GM19397 (cell line): Measurements from ENCODE around the gene TPPP2.
"Not testable (repeated sequence)": the region's sequence is repeated elsewhere in the genome, so short reads cannot be mapped to it uniquely, and the experiment has no call there.

Source experiments
- ATAC-seq: cut with Tn5 transposase; IDR thresholded peaks from one replicate; pipeline ENCODE4 v1.9.1; 2021; ENCODE audit warnings: mild to moderate bottlenecking, moderate library complexity; ENCODE audit not compliant: unreplicated experiment

Gene TPPP2

DNA sequence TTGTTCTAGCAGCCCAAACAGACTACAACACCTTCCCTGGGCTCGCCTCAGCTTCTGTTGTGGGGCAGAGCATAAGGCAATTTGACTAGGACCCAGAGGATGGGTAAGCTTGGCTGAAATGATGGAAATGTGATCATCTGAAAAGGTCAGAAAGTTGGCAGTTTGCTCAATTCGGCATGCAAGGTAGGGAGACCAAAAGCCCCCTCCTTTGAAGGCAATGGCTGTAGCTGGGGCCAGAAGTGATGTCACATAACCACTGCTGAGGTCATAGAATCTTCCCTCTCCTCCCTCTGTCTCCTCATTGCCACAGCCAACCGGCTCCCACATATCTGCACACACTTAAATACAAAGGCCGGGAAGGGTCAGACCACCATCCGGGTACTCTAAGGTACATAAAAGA lies at the start of gene TPPP2:
TSS of gene TPPP2 (plus strand) at position 301 of the 400 bp plus-strand sequence. CDS start 365 bp downstream, outside the sequence.
- ATAC-seq = no peak

DNA sequence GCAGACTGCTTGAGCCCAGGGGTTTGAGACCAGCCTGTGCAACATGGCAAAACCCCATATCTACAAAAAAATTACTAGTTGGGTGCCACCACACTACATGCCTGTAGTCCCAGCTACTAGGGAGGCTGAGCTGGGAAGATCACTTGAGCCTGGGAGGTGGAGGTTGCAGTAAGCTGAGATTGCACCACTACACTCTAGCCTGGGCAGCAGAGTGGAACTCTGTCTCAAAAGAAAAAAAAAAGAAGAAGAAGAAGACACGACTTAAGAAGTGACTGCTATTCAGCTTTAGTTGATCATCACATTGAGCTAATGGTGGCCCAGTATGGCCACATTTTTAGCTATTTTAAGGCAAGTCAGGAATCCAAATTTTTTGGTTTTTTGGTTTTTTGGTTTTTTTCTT lies 49.1 kb upstream of the TPPP2 start:
- no peak for ATAC-seq

DNA sequence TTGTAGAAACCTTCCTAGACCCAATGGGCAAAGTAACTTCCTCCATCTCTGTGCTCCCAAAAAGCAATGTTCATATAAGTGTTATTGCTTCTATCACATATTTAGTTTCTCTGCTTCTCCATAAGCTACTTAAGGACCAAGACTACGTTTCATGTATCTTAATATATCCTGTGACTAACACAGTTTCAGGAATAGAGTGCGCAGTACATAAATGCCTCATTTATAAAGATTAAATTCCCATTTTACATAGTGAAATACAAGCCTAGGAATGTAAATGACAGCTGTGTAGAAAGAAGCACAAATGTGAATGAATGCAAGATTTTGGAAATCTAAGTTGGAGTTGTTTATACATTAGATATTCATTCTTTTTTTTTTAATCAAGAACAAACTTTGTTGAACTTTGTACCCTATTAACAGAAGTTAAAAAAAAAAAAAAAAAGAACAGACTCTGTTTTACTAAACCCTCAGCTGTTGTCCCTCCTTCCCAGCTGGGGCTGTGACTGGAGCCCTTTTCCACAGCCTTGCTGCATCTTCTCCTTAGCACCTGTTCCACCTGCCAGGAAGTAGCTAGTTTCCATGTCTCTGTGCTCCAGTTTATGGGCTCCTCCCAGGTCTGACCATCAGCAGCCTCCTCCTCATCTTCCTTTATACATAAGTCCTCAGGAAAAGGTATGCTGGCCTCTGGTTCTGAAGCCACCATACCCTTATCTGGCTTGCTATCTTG lies 47.2 kb upstream of the TPPP2 start:
- ATAC-seq = no peak

DNA sequence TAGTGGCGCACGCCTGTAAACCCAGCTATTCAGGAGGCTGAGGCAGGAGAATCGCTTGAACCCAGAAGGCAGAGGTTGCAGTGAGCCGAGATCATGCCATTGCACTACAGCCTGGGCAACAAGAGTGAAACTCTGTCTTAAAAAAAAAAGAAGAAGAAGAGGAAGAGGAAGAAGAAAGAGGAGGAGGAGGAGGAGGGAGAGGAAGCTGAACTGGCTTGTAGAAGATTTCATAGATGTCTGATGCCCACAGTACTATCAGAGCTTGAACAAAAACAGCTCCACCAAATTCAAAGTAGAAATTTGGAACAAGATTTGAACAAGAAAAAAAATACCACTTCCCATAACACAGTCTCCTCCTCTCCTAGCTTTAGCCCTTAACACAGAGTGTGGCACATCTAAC lies 44.4 kb upstream of the TPPP2 start:
- not testable (repeated sequence) for ATAC-seq

DNA sequence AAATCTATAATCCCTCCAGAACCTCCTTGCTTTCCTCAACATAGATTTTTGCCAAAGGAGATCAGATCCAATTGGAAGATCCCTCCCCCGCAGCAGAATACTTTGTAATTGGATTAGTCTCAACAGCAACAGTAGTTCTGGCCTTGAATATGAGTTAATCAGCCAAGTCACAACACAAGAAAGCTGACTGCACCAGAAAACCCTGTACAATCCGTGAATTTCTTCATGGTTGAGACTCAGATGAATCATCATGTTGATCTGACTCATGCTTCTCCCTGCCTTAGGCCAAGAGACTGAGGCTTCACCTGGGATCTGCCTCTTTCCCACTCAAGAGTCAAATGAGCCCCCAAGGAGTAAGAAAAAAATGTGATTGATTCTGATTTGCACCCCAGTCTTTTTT lies 43.2 kb upstream of the TPPP2 start:
- ATAC-seq = no peak

DNA sequence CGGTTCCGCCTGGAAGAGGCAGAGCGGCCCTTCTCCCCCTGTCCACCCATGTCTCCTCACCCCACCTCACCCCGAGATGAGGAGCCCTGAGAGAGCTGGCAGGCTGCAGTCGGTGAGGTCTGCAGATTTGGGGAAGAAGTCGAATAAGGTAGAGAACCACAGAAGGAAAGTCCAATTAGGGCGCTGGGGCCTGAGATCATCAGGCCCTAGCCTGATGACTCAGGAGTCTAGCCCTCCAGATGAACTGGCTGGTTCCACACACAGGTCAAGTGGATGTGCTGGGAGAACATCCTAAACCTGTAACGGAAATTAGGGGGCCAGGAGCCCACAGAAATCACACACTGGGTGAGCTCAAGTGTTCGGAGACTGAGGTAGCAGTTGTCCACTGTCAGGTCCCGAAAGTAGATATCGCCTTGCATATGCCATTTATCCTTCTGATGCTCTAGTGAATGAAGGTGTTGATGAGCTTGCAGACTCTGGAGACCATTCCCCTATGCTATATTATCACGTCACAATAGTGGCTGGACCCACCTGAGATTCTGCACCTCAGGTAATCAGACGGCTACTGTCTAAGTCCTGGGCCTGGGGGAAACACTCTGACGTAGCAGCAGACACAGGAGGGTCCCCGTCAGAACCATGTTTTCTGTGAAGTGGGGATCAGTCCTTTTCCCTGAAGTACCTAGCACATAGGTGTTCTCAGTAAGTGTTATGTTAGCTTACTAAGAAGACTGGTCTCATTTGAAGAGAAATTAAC lies 41.1 kb upstream of the TPPP2 start:
- no peak for ATAC-seq

DNA sequence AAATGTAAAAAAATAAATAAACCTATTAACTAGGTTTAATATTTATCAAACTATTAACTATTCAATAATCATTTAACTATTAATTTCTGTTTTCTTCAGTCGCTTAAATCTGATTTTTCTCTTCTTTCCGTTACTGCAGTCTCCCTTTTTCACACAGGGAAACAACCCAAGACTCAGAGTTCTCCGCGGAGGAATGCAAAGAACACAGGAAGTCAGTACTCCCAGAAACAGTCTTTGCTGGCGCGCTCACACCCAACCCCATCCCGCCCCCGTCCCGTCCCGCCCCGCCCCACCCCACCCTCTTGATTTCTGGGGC lies 40.6 kb upstream of the TPPP2 start:
- no peak for ATAC-seq

DNA sequence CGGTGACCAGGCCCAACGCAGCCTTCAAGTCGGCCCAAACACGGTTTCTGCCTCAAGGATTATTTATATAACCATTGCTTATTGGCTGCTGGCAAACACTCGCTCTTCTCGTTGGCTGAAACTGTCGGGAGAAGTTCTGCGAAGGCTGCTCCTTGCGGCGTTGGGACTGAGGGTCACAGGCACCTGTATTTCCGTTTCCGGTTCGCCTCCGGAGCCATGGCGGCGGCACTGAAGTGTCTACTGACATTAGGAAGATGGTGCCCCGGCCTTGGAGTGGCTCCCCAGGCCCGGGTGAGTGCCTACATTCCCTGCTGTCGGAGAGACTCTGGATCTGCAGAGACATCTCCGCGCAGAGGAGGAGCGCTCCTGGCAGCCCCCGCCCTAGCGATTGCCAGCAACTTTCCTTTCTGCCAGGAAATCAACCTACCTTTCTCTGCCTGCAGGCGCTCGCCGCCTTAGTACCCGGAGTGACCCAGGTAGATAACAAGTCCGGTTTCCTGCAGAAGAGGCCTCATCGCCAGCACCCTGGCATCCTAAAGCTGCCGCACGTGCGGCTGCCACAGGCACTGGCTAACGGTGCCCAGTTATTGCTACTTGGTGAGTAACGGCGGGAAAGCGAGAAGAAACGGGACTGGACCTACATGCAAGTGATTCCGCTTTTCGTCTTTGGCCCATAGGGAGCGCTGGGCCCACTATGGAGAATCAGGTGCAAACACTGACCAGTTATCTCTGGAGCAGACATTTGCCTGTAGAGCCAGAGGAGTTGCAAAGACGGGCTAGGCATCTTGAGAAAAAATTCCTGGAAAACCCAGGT lies 40.0 kb upstream of the TPPP2 start, which contains the start of gene METTL17:
TSS of gene METTL17 (plus strand) at position 194 of the 814 bp plus-strand sequence. CDS start at position 217, 23 bp downstream.
- peak; percentile 98 for ATAC-seq

DNA sequence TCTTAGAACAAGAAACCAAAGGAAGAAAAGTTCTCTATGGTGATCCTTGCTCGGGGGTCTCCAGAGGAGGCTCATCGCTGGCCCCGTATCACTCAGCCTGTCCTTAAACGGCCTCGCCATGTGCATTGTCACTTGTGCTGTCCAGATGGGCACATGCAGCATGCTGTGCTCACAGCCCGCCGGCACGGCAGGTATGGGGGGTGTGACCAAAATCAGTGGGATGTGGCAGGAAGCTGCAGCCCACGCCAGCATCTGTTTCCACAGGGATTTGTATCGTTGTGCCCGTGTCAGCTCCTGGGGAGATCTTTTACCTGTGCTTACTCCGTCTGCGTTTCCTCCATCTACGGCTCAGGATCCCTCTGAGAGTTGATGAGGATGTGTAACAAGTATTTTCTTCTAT lies 33.5 kb upstream of the TPPP2 start:
- no peak for ATAC-seq

DNA sequence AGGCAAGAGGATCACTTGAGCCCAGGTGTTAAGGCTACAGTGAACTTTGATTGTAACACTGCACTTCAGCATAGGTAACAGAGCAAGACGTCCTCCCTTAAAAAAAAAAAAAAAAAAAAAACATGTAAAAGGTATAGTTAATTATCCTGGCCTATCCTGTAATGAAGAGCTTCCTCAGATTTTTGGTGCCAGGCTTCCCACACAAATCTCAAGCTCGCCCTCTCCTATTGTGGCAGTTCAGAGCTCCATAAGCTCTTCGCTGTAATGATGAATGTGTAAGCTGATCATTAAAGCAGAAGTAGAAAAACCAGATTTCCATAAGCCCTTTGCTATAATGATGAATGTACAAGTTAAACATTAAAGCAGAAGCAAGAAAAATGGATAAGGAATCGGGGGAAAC lies 32.9 kb upstream of the TPPP2 start:
- no peak for ATAC-seq

DNA sequence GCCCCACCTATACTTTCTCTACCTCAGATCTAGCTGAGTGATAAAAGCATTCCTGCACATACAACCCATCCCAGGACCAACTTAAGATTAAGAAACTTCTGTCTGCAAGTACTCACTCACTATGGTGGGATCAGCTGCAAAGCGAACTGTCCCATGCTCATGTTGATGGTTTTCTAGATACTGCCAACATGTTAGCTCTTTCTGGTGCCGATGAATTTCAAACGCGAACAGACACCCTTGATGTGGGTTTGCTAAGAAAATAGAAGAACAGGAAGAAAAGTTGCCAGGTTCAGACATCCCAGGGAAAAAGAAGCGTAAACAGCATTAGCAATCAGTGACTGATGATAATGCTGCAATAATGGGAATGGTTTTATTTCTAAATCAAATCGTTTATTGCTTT lies 32.5 kb upstream of the TPPP2 start:
- ATAC-seq = no peak

DNA sequence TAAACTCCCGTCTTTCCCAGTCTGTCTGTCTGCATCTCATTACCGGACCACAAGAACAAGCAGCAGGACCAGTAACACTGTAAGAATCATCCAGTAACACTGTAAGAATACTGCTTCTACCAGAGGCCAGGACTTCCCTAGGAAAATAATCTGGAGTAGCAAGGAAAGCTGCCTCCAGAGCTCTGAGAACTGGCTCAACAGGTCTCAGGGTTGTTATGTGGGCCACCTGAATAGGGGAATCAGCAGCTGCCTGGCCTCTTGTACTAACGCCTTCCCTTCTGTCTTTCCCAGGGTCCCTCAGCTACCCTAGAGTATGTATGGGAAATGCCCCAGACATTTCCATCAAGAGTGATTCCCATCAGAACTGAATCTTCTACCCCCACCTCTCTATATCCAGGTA lies 31.9 kb upstream of the TPPP2 start:
- ATAC-seq = no peak

DNA sequence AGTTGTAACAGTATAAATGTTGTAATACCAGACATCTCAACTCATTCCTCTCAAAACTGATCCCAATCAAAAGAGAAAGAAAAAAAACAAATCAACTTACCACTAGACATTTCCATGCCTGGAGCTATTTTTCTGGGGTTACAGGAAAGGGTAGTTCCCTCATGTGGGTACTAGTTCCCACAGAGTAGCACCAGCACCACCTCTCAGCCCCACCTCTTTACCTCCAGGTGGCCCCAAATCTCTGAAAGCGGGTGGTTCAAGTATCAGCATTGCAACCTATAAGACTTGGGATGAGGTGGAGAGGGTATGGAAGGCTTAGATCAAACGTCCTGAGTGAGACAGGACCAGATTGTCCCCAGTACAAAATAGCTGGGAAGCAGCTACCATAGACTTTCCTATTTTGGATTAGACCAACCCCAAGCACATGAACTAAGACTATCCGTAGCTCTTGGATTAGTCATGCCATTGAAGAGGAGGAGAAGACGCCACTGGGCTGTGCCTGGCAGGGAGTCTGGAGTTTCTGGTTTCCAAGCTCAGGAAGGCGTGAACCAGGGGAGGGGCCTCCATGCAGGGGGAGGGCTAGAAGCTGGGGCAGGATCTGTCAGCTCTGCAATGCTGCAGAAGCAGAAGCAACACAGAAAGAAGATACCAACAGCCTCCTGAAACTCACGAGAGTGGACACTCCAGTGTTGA lies 31.2 kb upstream of the TPPP2 start, which contains the start of gene SLC39A2:
TSS of gene SLC39A2 (plus strand) at position 620 of the 693 bp plus-strand sequence. CDS start 154 bp downstream, outside the sequence.
- no peak for ATAC-seq

DNA sequence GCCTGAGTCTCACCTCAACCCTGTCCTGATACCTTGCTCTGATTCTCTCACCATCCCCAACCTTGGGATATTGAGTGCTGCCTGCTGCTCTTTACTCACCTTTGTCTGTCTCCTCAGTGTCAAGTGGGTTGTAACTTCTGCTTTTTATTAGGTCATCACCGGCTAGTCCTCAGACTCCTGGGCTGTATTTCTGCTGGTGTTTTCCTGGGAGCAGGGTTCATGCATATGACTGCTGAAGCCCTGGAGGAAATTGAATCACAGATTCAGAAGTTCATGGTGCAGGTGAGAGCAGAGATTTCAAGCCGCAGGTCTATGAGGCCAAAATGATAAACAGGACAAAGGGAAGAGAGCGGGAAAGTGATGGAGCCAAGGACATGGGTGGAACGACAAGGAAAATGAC lies 30.4 kb upstream of the TPPP2 start:
- ATAC-seq = no peak

DNA sequence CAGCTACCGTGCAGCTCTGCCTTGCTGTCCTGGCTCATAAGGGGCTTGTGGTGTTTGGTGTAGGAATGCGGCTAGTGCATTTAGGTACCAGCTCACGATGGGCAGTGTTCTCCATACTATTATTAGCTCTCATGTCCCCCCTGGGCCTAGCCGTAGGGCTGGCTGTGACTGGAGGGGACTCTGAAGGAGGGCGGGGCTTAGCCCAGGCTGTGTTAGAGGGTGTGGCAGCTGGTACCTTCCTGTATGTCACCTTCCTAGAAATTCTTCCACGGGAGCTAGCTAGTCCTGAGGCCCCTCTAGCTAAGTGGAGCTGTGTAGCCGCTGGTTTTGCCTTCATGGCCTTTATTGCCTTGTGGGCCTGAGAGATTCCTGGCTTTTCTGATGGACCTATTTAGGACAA lies 28.8 kb upstream of the TPPP2 start:
- ATAC-seq = no peak

DNA sequence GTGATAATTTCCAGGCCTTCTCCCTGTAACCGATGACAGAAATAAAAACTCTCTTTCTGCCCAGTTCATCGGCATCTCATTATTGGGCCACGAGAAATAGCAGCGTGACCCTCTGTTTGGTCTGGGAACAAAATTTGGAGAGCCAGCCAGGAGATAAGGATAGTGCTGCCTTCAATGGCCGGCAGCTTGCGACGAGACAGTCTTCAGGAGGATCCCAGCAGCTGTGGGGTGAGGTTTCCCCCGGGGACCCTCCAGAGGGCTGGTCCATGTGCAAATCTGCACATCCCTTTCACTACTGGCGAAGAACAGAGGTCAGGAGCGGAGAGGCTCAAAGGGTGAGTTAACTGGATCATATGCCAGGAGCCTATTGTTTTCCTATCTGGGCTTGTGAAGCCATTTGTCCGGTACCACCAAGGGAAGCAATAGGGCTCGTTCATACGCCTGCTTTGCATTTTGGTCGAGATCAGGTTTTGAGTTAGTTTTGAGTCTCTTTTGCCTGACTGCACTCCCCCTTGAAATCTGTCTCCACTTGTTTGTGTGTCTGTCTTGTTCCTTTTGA lies 26.1 kb upstream of the TPPP2 start:
- no peak for ATAC-seq

DNA sequence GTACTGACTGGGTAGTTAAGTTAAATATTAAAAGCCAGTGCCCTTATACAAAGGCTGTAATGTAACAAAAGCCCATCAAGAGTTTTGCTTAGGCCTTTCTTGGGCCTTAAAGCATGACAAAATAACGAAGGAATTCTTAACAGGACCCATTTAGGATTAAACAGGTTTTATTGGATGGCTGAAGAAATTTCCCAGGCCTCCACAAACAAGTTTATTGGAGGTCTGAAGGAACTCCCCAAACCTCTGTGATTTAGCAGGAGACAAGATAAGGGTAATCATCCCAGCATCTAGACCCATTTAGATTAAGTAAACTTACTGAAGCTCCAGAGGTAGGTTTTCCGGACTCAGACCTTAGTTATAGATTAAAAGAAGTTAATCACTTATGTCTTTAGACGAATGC lies 20.3 kb upstream of the TPPP2 start:
- not testable (repeated sequence) for ATAC-seq

DNA sequence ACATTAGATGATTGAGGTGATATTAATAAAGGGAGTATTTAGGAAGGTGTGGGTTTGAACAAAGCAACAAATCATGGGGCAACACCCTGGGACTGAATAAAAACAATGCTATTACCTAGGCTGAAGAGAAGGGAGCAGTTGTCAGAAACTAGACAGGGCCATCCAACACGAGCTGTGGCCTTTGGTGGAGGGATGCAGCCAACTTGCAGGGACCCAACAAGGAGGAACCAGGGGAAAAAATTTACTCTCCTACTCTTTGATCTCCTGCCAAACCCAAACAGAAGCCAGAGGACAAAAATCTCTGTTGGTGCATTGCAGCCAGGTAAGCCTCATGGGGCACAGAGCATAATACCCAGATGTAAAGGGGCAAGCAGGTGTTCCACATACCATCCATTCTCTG lies 18.9 kb upstream of the TPPP2 start:
- ATAC-seq = no peak

DNA sequence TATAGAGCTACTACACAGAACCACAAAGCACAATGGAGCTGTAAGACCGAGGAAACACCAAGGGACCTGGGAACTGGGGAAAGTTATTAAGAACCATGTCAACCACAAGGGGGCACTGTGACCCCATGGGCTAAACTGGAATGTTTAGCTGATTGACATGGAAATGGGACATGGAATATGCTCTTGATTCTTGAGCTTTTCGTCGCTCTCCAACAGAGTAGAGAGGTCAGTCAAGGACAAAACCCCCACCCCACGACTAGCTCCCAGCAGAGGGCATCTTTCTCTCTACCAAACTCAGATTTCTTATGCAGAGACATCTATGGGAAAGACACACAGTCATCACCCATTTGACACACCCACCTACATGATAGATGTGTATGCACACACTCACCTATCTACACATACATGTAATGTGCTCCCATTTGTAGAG lies 15.2 kb upstream of the TPPP2 start:
- no peak for ATAC-seq

DNA sequence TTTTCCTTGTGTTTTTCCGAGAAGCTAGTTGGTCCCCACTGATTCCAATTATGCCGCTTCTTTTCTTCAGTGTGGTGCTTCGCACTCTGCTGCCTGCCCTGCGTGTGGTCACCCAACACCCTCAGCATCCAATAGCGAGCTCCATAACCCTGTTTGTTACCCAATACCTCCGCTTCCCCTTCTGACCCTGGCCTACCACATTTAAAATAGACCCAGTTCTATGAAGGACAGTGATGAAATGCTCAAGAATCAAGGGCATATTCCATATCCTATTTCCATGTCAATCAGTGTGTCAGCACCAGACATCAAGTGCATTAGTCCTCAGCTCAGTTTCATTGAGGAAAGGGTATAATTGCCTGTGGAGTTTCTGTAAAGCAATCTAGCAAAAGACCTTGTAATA lies 14.7 kb upstream of the TPPP2 start:
- ATAC-seq = no peak
